Ascending aorta (tissue), 2 donors: ENCODE measurements around the gene SNX24. TPM values are rescaled to one million over a fixed set of nuclear protein-coding genes. Genes with fewer than 3 reads are reported as not detected.
A peak's percentile ranks its signal among the peaks of the same experiment; 100 is the strongest.

Experiments
- DNase-seq, 2 donors: peaks; one replicate each; pipeline ENCODE4 v3.0.0-alpha.2; 2019; ENCODE audit warnings: low spot score in 2 of 2
- H3K27ac ChIP-seq, 2 donors: fragments of 200-600 bp; sonication (generic); one replicate each; pipeline ENCODE4 v1.5.1; 2016 to 2017; ENCODE audit warnings: mild to moderate bottlenecking in 1 of 2
- H3K27me3 ChIP-seq: fragments of 200-600 bp; sonication (generic); one replicate; pipeline ENCODE4 v1.5.1; 2017
- H3K36me3 ChIP-seq, 2 donors: fragments of 200-600 bp; sonication (generic); one replicate each; pipeline ENCODE4 v1.5.1; 2016
- H3K4me1 ChIP-seq, 2 donors: fragments of 200-600 bp; sonication (generic); one replicate each; pipeline ENCODE4 v1.5.1; 2016 to 2017; ENCODE audit warnings: mild to moderate bottlenecking in 1 of 2
- H3K4me3 ChIP-seq, 2 donors: fragments of 200-600 bp; sonication (generic); one replicate each; pipeline ENCODE4 v1.5.1; 2016 to 2017; ENCODE audit warnings: mild to moderate bottlenecking in 1 of 2
- H3K9me3 ChIP-seq, 2 donors: fragments of 200-600 bp; sonication (generic); one replicate each; pipeline ENCODE4 v1.5.1; 2016
- intact Hi-C: fragments of 100-400 bp; cut with DNase I; formaldehyde crosslinking; loops from one replicate; pipeline ENCODE4 v1.15.1; 2023
- total RNA-seq: library from RNA; depleted of rRNA; stranded (reverse); fragments of >200 nt; gene quantifications from one replicate; pipeline ENCODE4 v1.1.0, GENCODE V29; 2016
- TF ChIP-seq, protein P1 (sequence below), 3 experiments: fragments of 200-600 bp in 2 of 3; fragments of 450-650 bp in 1 of 3; sonication (generic) in 2 of 3; IDR thresholded peaks; one replicate each; pipeline ENCODE4 v1.5.1; 2016 to 2019; ENCODE audit warnings: antibody characterized with exemption in 3 of 3, mild to moderate bottlenecking in 1 of 3, moderate library complexity in 1 of 3

SNX24 gene
- total RNA-seq, 1 donor from 2014 or later: 21.1 TPM

DNA sequence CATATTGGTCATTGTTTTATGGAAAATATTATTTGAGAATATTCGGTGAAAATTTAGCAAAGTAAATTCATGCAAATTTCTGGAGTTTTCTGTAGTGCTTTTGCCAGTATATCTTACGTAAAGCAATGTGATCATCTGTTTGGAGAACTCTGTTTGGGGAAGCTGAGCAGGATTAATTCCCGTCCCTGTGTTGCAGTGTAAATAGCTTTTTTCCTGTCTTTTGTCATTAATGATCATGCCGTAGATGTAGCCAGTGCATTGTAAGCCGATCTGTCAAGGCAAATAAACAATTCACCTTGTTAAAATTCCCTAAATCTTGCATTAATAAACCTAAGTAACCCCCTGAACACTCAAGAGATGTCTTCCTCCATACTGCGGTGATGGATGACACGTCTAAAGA, 151.9 kb downstream of the SNX24 start:
- Histone ChIP-seq H3K27me3 (no peaks in the 10 kb centered on the region), H3K27ac (no peak overlapping the region), H3K4me3 (no peak overlapping the region), H3K36me3 (no peaks in the 10 kb centered on the region), H3K4me1 (no peaks in the 10 kb centered on the region), H3K9me3 (no peaks in the 10 kb centered on the region)
- no peak for DNase-seq
- intact Hi-C loops: no loop called here
- TF ChIP-seq, protein P1, sequence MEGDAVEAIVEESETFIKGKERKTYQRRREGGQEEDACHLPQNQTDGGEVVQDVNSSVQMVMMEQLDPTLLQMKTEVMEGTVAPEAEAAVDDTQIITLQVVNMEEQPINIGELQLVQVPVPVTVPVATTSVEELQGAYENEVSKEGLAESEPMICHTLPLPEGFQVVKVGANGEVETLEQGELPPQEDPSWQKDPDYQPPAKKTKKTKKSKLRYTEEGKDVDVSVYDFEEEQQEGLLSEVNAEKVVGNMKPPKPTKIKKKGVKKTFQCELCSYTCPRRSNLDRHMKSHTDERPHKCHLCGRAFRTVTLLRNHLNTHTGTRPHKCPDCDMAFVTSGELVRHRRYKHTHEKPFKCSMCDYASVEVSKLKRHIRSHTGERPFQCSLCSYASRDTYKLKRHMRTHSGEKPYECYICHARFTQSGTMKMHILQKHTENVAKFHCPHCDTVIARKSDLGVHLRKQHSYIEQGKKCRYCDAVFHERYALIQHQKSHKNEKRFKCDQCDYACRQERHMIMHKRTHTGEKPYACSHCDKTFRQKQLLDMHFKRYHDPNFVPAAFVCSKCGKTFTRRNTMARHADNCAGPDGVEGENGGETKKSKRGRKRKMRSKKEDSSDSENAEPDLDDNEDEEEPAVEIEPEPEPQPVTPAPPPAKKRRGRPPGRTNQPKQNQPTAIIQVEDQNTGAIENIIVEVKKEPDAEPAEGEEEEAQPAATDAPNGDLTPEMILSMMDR (IDR thresholded peaks at IDR 0.05): no peak

DNA sequence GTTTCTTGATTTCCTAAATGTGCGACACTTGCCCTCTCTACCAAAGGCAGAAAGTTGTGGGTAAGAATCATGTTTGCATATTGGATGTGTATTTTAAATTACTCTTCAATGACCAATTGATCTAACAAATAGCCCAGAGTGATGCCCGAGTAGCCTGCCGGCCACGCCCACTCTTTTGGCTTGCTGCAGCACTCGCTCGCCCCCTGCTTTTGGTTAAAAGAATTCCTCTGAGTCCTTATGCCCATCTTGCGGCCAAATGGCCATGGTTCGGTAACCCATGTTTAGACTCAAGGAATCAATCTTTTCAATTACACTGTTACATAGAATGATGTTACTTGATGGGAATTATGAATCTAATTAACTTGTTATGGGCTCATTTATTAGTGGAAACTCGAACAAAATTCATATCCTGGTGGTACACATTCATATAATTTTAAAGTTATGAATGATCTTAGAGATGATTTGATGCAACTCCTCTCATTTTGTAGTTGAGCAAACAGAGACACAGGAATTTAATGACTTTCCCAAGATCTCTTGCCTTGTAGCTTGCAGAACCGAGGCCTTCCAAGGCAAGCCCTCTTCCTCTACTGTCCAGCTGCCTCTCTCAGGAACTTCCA, 154.6 kb downstream of the SNX24 start:
- H3K9me3 ChIP-seq: no peaks in the 10 kb centered on the region
- no peak overlapping the region for H3K4me3 ChIP-seq
- no peak overlapping the region for H3K27ac ChIP-seq
- intact Hi-C loops: no loop called here
- no peaks in the 10 kb centered on the region for H3K27me3 ChIP-seq
- no peaks in the 10 kb centered on the region for H3K4me1 ChIP-seq
- peak in 1 of 2 donors; percentile 64 for DNase-seq
- TF ChIP-seq, protein P1 (IDR thresholded peaks at IDR 0.05): peak in 2 of 3 experiments; percentile 27 to 33
- peaks cover 0 to 8% of the 10 kb centered on the region in 2 donors for H3K36me3 ChIP-seq

DNA sequence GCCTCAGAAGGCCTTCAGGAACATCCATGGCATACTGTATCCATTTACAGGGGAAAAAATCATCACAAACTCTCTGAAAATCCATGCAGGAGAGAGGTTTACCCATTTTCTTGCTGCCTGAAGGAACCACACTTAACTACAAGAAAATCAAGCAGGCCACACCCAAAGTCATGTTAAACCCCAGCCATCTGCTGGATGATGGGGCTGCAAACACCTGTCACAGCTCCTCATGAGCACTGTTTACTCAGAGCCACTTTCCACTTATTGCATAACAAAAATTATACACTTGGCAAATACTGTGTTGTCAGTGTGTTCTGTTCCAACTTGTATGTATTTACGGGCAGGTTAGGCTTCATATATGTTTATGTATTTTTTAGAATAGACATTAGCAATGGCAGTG, 155.3 kb downstream of the SNX24 start:
- TF ChIP-seq, protein P1 (IDR thresholded peaks at IDR 0.05): no peak
- Histone ChIP-seq H3K36me3 (peaks cover 0 to 11% of the 10 kb centered on the region in 2 donors), H3K9me3 (no peaks in the 10 kb centered on the region), H3K4me3 (no peak overlapping the region), H3K27me3 (no peaks in the 10 kb centered on the region), H3K4me1 (no peaks in the 10 kb centered on the region), H3K27ac (no peak overlapping the region)
- DNase-seq: no peak
- intact Hi-C loops: no loop called here

DNA sequence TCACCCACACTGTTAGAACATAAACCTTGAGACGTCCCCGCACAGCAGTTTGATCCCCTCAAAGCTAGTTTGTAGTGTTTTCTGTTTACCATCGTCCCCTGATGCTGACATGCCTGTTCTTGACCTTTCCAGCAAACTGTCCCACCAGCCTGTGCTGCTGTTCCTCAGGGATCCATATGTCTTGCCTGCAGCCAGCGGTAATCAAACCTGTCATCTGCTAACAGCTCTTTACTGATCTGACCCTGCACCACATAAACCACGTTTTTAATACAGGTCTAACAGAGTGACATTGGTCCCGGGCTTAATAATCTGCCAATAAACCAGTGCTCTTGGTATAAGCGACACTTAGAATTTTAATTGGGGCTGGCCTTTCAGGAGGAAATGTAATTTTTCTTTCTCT, 156.4 kb downstream of the SNX24 start:
- DNase-seq: no peak
- Histone ChIP-seq H3K27me3 (no peaks in the 10 kb centered on the region), H3K4me3 (no peak overlapping the region), H3K4me1 (no peaks in the 10 kb centered on the region), H3K27ac (no peak overlapping the region), H3K9me3 (no peaks in the 10 kb centered on the region), H3K36me3 (peaks cover 0 to 11% of the 10 kb centered on the region in 2 donors)
- intact Hi-C loops: no loop called here
- TF ChIP-seq, protein P1 (IDR thresholded peaks at IDR 0.05): no peak

DNA sequence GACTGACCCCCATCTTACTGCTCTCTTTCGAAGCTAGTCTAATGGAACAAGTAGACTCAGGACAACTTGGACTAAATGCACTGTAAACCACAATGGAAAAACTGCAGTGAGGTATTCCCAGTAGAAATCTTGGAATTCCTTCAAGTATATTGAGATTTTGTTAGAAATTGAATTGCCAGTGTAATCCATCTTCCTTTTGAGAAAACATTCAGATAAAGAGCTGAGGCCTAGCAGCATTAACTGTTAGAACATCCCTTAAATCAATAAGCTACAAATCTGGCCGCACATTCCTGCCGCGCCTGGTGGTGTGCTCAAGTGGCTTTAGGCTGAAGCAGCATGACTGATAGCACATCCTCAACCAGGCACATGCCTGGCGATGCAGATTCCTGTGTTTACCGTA, 161.8 kb downstream of the SNX24 start:
- Histone ChIP-seq H3K4me3 (no peak overlapping the region), H3K4me1 (no peaks in the 10 kb centered on the region), H3K36me3 (peaks cover 0 to 16% of the 10 kb centered on the region in 2 donors), H3K27me3 (no peaks in the 10 kb centered on the region), H3K9me3 (no peaks in the 10 kb centered on the region), H3K27ac (no peak overlapping the region)
- intact Hi-C loops: no loop called here
- TF ChIP-seq, protein P1 (IDR thresholded peaks at IDR 0.05): no peak
- DNase-seq: no peak

DNA sequence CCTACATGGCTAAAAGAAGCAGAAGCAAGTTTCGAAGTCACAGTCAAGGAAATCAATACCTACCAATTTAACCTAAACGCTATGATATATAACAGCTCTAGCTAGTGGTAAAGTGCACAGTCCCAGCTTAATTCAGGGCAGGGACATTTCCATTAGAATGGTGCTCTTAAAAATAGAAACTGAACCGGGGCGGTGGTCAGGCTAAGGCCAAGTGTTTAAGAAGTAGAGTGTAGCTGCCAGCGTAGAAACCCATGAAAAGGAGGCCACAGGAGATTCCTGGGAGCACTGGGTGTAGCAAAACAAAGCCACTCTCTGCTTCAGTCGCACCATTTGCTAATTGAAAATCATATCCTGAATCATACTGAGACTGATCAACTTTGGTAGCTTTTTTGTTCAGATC, 162.3 kb downstream of the SNX24 start:
- DNase-seq: no peak
- Histone ChIP-seq H3K27ac (no peak overlapping the region), H3K36me3 (peaks cover 0 to 16% of the 10 kb centered on the region in 2 donors), H3K27me3 (no peaks in the 10 kb centered on the region), H3K4me1 (no peaks in the 10 kb centered on the region), H3K4me3 (no peak overlapping the region), H3K9me3 (no peaks in the 10 kb centered on the region)
- intact Hi-C loops: no loop called here
- TF ChIP-seq, protein P1 (IDR thresholded peaks at IDR 0.05): no peak
